SKM-1 (cell line): ENCODE measurements around the gene CACNA2D3.

Experiments
- DNase-seq: peaks from one replicate; lab custom pipeline; 2025; ENCODE audit not compliant: unreplicated experiment; lab: John Stamatoyannopoulos, UW

The CACNA2D3 gene

DNA sequence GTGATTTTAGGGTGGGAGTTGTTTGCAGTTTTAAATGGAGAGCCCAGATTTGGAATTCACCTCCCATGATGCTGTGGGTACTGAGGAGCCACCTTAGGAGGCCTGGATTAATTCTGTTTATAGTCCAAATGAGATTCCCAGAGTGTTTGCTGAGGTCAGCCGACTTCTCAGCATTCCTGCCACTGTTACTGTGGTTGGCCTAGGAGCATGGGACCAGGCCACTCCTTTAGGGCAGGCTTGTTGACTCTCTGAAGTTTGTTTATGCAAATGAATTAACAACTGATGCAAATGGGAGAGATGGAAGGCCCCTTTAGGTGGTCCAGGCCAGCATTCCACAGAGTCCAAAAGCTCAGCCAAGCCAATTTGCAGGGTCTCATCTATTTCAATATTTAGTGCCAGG is 46.1 kb downstream of the CACNA2D3 start:
- DNase-seq: no peak

GRCh38 chr3:54169524-54169923 is 47.2 kb downstream of the CACNA2D3 start:
- DNase-seq: no peak

DNA sequence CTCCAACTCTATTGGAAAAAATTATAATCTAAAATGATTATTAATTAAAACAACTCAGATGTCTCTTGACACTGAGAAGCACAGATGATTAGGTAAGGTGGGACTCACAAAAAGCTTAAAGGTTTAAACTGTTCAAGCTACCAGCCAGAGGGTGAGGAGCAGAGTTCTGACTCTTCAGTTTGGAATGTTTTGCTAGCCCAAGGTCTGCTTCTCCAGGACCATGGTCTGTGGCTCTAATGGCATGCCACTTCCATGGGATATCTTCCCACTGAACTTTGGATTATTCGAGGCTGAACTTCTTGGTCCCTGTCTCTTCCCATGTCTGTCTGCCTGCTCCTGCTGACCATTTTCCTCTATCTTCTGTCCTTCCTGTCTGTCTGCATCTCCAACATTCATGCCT is 49.2 kb downstream of the CACNA2D3 start:
- DNase-seq: no peak

DNA sequence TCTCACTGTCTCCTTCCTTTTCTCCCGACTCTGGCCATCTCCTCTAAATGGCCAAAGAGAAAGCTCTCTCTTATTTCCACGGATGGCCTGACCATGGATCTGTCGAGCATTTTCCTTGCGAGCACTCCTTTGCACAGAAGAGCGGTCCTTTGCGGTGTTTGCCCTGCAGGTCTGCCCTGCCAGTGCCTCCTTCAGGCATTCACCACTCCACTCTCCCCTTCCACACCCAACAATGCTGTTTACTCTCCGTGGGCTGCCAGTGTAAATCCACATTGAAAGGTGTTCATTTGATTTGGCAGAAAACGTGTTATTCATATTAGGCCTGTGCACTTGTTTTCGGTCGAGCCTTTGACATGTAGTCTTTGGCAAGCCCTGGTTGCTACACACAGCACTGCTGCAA is 49.6 kb downstream of the CACNA2D3 start:
- no peak for DNase-seq

GRCh38 chr3:54173371-54173770 is 51.0 kb downstream of the CACNA2D3 start:
- no peak for DNase-seq

DNA sequence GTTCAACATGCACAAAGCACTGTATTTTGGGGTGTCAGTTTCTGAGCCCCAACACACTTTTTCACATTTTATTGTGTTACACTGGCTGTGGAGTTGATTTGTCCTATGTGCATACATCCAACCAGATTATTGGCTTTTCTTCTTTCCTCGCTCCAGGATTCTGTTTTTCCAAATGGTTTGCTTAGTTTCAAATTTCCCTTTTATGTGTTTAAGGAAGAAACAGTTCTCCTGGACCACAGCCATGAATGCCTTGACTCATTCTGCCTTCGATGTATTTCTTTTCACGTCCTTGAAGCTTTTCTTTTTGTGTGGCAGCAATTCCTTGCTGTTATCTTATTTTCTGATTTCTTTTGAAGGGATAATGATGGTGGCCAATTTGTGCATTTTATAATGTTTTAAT is 53.8 kb downstream of the CACNA2D3 start:
- no peak for DNase-seq

- no peak for DNase-seq
Measured at GRCh38 chr3:54177816-54178215, 55.5 kb downstream of the CACNA2D3 start.

DNA sequence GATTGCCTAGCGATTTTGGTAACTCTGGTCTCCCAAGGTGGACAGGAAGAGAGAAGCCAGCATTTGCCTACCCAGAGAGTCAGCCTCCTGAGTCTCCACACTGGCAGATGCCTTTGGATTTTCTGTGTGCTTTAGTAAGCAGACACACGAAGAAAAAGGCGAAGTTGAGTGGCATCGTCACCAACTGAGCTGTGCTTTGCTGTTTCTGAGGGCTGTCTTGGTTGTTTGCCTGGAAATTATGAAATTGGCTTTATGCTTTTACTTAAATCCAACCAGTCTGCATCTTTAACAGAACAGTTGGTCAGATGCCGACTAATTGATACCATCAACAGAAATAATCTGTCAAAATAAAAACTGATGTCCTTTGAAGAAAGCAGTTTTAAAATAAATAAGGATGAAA is 56.0 kb downstream of the CACNA2D3 start:
- no peak for DNase-seq

DNA sequence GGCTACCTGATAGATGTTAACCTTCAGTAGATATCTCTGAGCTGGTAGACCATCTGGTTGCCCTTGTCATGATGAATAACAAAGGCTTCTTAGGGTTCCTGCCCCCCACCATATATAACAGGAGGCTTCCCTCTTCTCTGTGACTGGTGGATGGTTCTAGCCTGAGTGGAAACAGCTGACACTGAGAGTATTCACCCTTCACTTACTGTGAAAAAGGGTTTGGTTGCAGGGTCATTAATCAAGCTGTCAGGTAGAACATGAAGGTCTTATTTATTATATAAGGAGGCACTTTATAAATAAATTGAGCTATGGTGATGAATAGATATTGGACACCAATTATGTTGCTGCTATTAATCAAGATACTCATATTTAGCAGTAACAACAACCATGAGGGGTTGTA is 58.6 kb downstream of the CACNA2D3 start:
- DNase-seq: no peak

- no peak for DNase-seq
Measured at GRCh38 chr3:54182242-54182641, 59.9 kb downstream of the CACNA2D3 start.

DNA sequence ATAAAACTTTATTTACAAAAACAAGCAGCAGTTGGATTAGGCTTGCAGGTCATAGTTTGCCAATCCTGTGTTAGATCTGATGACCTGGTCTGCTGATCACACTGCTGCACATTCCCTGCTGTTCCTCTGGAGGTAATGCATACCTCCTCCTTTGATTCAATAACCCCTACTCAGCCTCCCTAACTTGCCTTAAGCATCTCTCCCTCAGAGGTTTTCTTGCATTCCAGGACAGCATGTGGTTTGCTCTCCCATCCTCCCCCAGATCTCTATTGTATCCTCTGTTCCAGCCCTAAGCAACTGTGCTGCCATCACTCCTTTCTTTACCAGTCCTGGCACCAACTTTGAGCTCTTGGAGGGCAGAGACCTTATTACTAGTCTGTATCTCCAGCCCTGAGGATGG is 63.4 kb downstream of the CACNA2D3 start:
- DNase-seq: no peak

- DNase-seq: no peak
Measured at GRCh38 chr3:54188176-54188791, 65.9 kb downstream of the CACNA2D3 start.

GRCh38 chr3:54191220-54191619 is 68.9 kb downstream of the CACNA2D3 start:
- DNase-seq: no peak

- no peak for DNase-seq
Measured at GRCh38 chr3:54192026-54192425, 69.7 kb downstream of the CACNA2D3 start.

GRCh38 chr3:54193093-54193492 is 70.7 kb downstream of the CACNA2D3 start:
- no peak for DNase-seq

- no peak for DNase-seq
Measured at GRCh38 chr3:54196360-54196991, 74.1 kb downstream of the CACNA2D3 start.

- DNase-seq: no peak
Measured at GRCh38 chr3:54197509-54197908, 75.2 kb downstream of the CACNA2D3 start.

DNA sequence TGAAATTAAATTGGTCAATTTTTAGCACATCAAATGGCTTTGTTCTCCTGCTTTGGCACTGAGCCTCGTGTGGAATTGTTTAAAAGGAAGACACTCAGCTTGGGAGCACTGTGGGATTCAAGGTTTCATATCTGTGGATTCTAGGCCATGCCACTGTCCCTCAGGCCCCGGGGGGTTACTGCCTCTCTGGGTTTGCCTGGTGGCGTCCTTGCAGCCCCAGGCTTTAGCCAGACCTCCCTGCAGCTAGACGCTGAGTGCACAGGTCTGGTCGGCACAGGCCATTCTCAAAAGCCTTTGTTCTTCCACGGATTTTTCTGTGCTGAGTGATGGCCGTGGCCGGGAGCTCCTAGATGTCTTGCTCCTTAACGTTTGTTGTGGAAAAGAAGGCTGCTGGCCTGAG is 76.2 kb downstream of the CACNA2D3 start:
- DNase-seq: no peak

DNA sequence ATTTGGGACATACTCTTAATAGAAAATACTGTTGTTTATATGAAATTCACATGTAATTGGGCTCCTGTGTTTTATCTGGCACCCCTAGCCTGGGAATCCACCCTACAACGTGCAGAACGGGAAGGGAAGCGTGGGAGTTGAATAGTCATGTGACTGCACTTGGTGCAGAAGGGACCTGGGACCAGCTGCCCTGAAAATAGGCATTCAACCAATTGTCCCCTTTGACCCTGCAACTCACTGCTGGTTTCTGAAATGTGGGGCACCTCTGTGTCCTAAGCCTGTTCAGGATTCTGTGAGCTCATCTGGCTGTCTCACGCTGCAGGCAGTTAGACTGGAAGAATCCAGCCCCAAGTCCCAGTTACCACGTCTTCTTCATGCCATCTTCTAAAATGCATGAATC is 79.7 kb downstream of the CACNA2D3 start:
- DNase-seq: no peak

DNA sequence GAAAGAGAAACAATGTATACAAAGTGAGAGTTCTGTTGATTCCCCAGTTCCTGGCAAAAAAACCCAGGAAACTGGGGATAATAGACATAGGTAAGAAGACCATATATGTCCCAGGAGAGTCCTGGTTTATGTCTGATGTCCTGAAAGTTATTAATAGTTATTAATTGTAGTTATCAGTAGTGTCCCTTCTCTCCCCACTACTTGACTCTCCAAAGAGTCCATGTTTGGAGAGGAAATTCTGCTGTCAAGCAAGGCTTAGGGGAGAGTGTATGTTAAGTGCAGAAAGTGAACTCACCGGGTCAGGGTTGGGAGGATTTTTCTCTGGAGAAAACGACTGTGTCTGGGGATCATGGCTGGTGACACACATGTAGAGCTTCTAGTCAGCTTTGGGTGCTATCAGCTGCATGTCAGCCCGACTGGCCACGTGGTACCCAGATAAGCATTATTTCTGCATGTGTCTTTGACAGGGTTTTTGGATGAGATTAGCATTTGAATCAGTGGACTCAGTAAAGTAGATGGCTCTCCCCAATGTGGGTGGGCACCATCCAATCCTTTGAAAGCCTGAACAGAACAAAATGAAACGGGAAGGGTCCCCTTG is 80.4 kb downstream of the CACNA2D3 start:
- DNase-seq: no peak

GRCh38 chr3:54206874-54207273 is 84.5 kb downstream of the CACNA2D3 start:
- DNase-seq: no peak

DNA sequence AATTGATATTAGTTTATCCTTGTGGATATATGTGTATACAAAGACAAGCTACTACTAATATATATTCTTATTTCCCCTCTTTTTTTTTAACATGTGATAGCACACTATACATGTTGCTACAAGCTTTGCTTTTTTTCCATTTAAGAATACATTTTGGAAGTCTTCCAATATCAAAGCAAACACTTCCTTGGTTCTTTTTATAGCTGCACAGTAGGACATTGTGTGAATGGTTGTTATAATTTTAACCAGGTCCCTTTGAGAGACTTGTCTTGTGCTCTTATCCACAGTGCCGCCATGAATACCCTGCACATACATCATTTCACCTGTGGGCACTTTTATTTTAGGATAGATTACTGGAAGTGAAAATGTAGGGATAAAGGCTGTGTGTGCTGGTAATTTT is 88.7 kb downstream of the CACNA2D3 start:
- no peak for DNase-seq

GRCh38 chr3:54212723-54213122 is 90.4 kb downstream of the CACNA2D3 start:
- DNase-seq: no peak
